ENCODE measurements around the gene HDAC4. TPM values are rescaled to one million over a fixed set of nuclear protein-coding genes. Genes with fewer than 3 reads are reported as not detected.
A peak's percentile ranks its signal among the peaks of the same experiment; 100 is the strongest.

The HDAC4 gene
- polyA plus RNA-seq, 6 donors from 2014 or later, result 1.5 to 6.8 (median 2.8) TPM; not detected in 1

- no peaks in the 10 kb centered on the region for H3K27me3 Mint-ChIP-seq
- peaks cover 0 to 15% (median 0%) of the 10 kb centered on the region in 3 donors for H3K4me1 Mint-ChIP-seq
- H3K27ac Mint-ChIP-seq, result peak overlapping the region in 1 of 6 donors; percentile 32
- ATAC-seq (ENCODE audit: low read depth in 2 of 2) (no peak), DNase-seq (no peak)
- peaks cover 0 to 8% of the 10 kb centered on the region in 2 donors for H3K36me3 Mint-ChIP-seq
- H3K9me3 Mint-ChIP-seq, result no peaks in the 10 kb centered on the region
- peak overlapping the region in 1 of 8 donors; percentile 29 for H3K4me3 Mint-ChIP-seq
These were observed 283.0 kb downstream of the HDAC4 start for GRCh38 chr2:239117831-239118230.

GRCh38 chr2:239116456-239117246, 284.2 kb downstream of the HDAC4 start:
- peaks cover 0 to 15% (median 0%) of the 10 kb centered on the region in 3 donors for H3K4me1 Mint-ChIP-seq
- peaks cover 0 to 8% of the 10 kb centered on the region in 2 donors for H3K36me3 Mint-ChIP-seq
- H3K27ac Mint-ChIP-seq, result peak overlapping the region in 1 of 6 donors; percentile 33
- DNase-seq (no peak), ATAC-seq (ENCODE audit: low read depth in 2 of 2) (no peak)
- no peak overlapping the region for H3K4me3 Mint-ChIP-seq
- no peaks in the 10 kb centered on the region for H3K9me3 Mint-ChIP-seq
- no peaks in the 10 kb centered on the region for H3K27me3 Mint-ChIP-seq

GRCh38 chr2:239115616-239116015, 285.2 kb downstream of the HDAC4 start:
- ATAC-seq (ENCODE audit: low read depth in 2 of 2) (no peak), DNase-seq (no peak)
- no peaks in the 10 kb centered on the region for H3K27me3 Mint-ChIP-seq
- H3K4me3 Mint-ChIP-seq, result no peak overlapping the region
- H3K27ac Mint-ChIP-seq, result peak overlapping the region in 1 of 6 donors; percentile 90
- H3K9me3 Mint-ChIP-seq, result no peaks in the 10 kb centered on the region
- peaks cover 0 to 10% of the 10 kb centered on the region in 2 donors for H3K36me3 Mint-ChIP-seq
- peaks cover 0 to 15% (median 0%) of the 10 kb centered on the region in 3 donors for H3K4me1 Mint-ChIP-seq

- DNase-seq, result no peak
- Mint-ChIP-seq H3K36me3 (peaks cover 0 to 15% of the 10 kb centered on the region in 2 donors), H3K9me3 (no peaks in the 10 kb centered on the region), H3K4me1 (peaks cover 0 to 10% (median 0%) of the 10 kb centered on the region in 3 donors), H3K27ac (no peak overlapping the region), H3K4me3 (no peak overlapping the region), H3K27me3 (no peaks in the 10 kb centered on the region)
- no peak for ATAC-seq (ENCODE audit: low read depth in 2 of 2)
These were observed 286.1 kb downstream of the HDAC4 start for GRCh38 chr2:239114616-239115265.

GRCh38 chr2:239114119-239114581, 286.7 kb downstream of the HDAC4 start:
- Mint-ChIP-seq H3K4me3 (no peak overlapping the region), H3K36me3 (peaks cover 0 to 15% of the 10 kb centered on the region in 2 donors)

GRCh38 chr2:239113615-239114014, 287.2 kb downstream of the HDAC4 start:
- Mint-ChIP-seq H3K36me3 (peaks cover 0 to 15% of the 10 kb centered on the region in 2 donors), H3K27me3 (no peaks in the 10 kb centered on the region), H3K4me3 (no peak overlapping the region), H3K9me3 (no peaks in the 10 kb centered on the region), H3K27ac (peak overlapping the region in 2 of 6 donors; percentile 48 to 63), H3K4me1 (peaks cover 0 to 7% (median 0%) of the 10 kb centered on the region in 3 donors)
- no peak for DNase-seq
- no peak for ATAC-seq (ENCODE audit: low read depth in 2 of 2)

More at GRCh38 chr2:239114119-239114581, 286.7 kb downstream of the HDAC4 start:
- H3K9me3 Mint-ChIP-seq, result no peaks in the 10 kb centered on the region
- H3K4me1 Mint-ChIP-seq, result peaks cover 0 to 9% (median 0%) of the 10 kb centered on the region in 3 donors
- ATAC-seq (ENCODE audit: low read depth in 2 of 2) (no peak), DNase-seq (no peak)
- H3K27me3 Mint-ChIP-seq, result no peaks in the 10 kb centered on the region
- peak overlapping the region in 2 of 6 donors; percentile 48 to 63 for H3K27ac Mint-ChIP-seq

- ATAC-seq (ENCODE audit: low read depth in 2 of 2) (no peak), DNase-seq (no peak)
- H3K36me3 Mint-ChIP-seq, result peaks cover 0 to 15% of the 10 kb centered on the region in 2 donors
- no peaks in the 10 kb centered on the region for H3K27me3 Mint-ChIP-seq
- H3K4me3 Mint-ChIP-seq, result no peak overlapping the region
- peak overlapping the region in 1 of 6 donors; percentile 86 for H3K27ac Mint-ChIP-seq
- peaks cover 0 to 7% (median 0%) of the 10 kb centered on the region in 3 donors for H3K4me1 Mint-ChIP-seq
- H3K9me3 Mint-ChIP-seq, result no peaks in the 10 kb centered on the region
These were observed 287.6 kb downstream of the HDAC4 start for GRCh38 chr2:239113171-239113570.

- ATAC-seq (ENCODE audit: low read depth in 2 of 2) (no peak), DNase-seq (no peak)
- Mint-ChIP-seq H3K36me3 (peaks cover 0 to 11% of the 10 kb centered on the region in 2 donors), H3K4me1 (peaks cover 0 to 7% (median 0%) of the 10 kb centered on the region in 3 donors), H3K9me3 (no peaks in the 10 kb centered on the region), H3K27ac (no peak overlapping the region), H3K4me3 (no peak overlapping the region), H3K27me3 (no peaks in the 10 kb centered on the region)
These were observed 288.6 kb downstream of the HDAC4 start for GRCh38 chr2:239112127-239112774.

GRCh38 chr2:239111401-239112100, 289.3 kb downstream of the HDAC4 start:
- no peaks in the 10 kb centered on the region for H3K27me3 Mint-ChIP-seq
- H3K4me1 Mint-ChIP-seq, result peaks cover 0 to 7% (median 0%) of the 10 kb centered on the region in 3 donors
- H3K4me3 Mint-ChIP-seq, result no peak overlapping the region
- no peak overlapping the region for H3K27ac Mint-ChIP-seq
- H3K9me3 Mint-ChIP-seq, result no peaks in the 10 kb centered on the region
- DNase-seq, result no peak
- ATAC-seq (ENCODE audit: low read depth in 2 of 2), result no peak
- peaks cover 0 to 7% of the 10 kb centered on the region in 2 donors for H3K36me3 Mint-ChIP-seq

- Mint-ChIP-seq H3K9me3 (no peaks in the 10 kb centered on the region), H3K4me1 (no peaks in the 10 kb centered on the region), H3K4me3 (no peak overlapping the region), H3K27me3 (no peaks in the 10 kb centered on the region), H3K27ac (no peak overlapping the region), H3K36me3 (peaks cover 0 to 7% of the 10 kb centered on the region in 2 donors)
- ATAC-seq (ENCODE audit: low read depth in 2 of 2), result no peak
- DNase-seq, result no peak
These were observed 290.2 kb downstream of the HDAC4 start for GRCh38 chr2:239110595-239111048.

- Mint-ChIP-seq H3K4me1 (no peaks in the 10 kb centered on the region), H3K36me3 (peaks cover 0 to 7% of the 10 kb centered on the region in 2 donors), H3K27ac (no peak overlapping the region), H3K4me3 (no peak overlapping the region), H3K27me3 (no peaks in the 10 kb centered on the region), H3K9me3 (no peaks in the 10 kb centered on the region)
- DNase-seq (no peak), ATAC-seq (ENCODE audit: low read depth in 2 of 2) (no peak)
These were observed 290.8 kb downstream of the HDAC4 start for GRCh38 chr2:239109928-239110545.

GRCh38 chr2:239109041-239109927, 291.5 kb downstream of the HDAC4 start:
- ATAC-seq (ENCODE audit: low read depth in 2 of 2) (no peak), DNase-seq (no peak)
- Mint-ChIP-seq H3K27ac (no peak overlapping the region), H3K27me3 (no peaks in the 10 kb centered on the region), H3K4me3 (no peak overlapping the region), H3K36me3 (peaks cover 4 to 14% of the 10 kb centered on the region in 2 donors), H3K4me1 (no peaks in the 10 kb centered on the region), H3K9me3 (no peaks in the 10 kb centered on the region)
